ENCODE measurements around the gene ARHGAP8.

DNA sequence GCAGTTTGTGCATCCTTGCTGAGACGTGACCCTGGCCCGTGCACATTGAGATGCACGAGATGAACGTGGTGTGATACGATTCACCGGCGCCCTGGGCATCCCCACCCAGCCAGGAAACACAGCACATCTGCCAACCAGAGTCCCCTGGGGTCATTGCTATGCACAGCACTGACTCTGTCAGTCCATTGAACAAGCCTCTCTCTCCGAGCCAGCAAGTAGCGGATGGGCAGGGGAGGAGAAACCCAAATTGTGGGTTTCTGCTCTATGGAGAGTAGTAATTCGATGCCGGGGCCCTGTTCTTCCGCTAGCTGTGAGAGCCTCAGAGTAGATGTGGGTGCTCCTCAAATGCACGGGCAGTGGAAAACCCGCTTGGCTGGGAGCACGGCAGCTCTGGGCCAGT lies 85.1 kb downstream of the ARHGAP8 start:
- TF ChIP-seq KLF16 (CRISPR knock-in tag; IDR thresholded peaks at IDR 0.05) (no peak), ADNP (CRISPR knock-in tag; IDR thresholded peaks at IDR 0.05) (no peak), RAD51 (IDR thresholded peaks at IDR 0.05; ENCODE audit: borderline replicate concordance) (no peak), KLF6 (CRISPR knock-in tag; IDR thresholded peaks at IDR 0.05) (no peak), CBFB (CRISPR knock-in tag; IDR thresholded peaks at IDR 0.05) (no peak), POLR2A (IDR thresholded peaks at IDR 0.05; ENCODE audit: insufficient read depth in 1 of 2, low read depth in 2 of 2, low read length in 2 of 2) (no peak), YY1 (IDR thresholded peaks at IDR 0.05; ENCODE audit: insufficient read depth, insufficient replicate concordance, low read depth, low read length) (no peak), ZNF777 (CRISPR knock-in tag; IDR thresholded peaks at IDR 0.05) (no peak)
- TF ChIP-seq, protein P1, sequence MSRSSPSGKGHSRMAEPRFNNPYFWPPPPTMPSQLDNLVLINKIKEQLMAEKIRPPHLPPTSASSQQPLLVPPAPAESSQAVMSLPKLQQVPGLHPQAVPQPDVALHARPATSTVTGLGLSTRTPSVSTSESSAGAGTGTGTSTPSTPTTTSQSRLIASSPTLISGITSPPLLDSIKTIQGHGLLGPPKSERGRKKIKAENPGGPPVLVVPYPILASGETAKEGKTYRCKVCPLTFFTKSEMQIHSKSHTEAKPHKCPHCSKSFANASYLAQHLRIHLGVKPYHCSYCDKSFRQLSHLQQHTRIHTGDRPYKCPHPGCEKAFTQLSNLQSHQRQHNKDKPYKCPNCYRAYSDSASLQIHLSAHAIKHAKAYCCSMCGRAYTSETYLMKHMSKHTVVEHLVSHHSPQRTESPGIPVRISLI (CRISPR knock-in tag; IDR thresholded peaks at IDR 0.05; ENCODE audit: borderline replicate concordance): no peak
- TF ChIP-seq, protein P2, sequence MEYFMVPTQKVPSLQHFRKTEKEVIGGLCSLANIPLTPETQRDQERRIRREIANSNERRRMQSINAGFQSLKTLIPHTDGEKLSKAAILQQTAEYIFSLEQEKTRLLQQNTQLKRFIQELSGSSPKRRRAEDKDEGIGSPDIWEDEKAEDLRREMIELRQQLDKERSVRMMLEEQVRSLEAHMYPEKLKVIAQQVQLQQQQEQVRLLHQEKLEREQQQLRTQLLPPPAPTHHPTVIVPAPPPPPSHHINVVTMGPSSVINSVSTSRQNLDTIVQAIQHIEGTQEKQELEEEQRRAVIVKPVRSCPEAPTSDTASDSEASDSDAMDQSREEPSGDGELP (IDR thresholded peaks at IDR 0.05; ENCODE audit: borderline replicate concordance, low read depth): no peak
- TF ChIP-seq, protein P3, sequence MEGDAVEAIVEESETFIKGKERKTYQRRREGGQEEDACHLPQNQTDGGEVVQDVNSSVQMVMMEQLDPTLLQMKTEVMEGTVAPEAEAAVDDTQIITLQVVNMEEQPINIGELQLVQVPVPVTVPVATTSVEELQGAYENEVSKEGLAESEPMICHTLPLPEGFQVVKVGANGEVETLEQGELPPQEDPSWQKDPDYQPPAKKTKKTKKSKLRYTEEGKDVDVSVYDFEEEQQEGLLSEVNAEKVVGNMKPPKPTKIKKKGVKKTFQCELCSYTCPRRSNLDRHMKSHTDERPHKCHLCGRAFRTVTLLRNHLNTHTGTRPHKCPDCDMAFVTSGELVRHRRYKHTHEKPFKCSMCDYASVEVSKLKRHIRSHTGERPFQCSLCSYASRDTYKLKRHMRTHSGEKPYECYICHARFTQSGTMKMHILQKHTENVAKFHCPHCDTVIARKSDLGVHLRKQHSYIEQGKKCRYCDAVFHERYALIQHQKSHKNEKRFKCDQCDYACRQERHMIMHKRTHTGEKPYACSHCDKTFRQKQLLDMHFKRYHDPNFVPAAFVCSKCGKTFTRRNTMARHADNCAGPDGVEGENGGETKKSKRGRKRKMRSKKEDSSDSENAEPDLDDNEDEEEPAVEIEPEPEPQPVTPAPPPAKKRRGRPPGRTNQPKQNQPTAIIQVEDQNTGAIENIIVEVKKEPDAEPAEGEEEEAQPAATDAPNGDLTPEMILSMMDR (CRISPR knock-in tag; IDR thresholded peaks at IDR 0.05): no peak
- TF ChIP-seq, protein P4, sequence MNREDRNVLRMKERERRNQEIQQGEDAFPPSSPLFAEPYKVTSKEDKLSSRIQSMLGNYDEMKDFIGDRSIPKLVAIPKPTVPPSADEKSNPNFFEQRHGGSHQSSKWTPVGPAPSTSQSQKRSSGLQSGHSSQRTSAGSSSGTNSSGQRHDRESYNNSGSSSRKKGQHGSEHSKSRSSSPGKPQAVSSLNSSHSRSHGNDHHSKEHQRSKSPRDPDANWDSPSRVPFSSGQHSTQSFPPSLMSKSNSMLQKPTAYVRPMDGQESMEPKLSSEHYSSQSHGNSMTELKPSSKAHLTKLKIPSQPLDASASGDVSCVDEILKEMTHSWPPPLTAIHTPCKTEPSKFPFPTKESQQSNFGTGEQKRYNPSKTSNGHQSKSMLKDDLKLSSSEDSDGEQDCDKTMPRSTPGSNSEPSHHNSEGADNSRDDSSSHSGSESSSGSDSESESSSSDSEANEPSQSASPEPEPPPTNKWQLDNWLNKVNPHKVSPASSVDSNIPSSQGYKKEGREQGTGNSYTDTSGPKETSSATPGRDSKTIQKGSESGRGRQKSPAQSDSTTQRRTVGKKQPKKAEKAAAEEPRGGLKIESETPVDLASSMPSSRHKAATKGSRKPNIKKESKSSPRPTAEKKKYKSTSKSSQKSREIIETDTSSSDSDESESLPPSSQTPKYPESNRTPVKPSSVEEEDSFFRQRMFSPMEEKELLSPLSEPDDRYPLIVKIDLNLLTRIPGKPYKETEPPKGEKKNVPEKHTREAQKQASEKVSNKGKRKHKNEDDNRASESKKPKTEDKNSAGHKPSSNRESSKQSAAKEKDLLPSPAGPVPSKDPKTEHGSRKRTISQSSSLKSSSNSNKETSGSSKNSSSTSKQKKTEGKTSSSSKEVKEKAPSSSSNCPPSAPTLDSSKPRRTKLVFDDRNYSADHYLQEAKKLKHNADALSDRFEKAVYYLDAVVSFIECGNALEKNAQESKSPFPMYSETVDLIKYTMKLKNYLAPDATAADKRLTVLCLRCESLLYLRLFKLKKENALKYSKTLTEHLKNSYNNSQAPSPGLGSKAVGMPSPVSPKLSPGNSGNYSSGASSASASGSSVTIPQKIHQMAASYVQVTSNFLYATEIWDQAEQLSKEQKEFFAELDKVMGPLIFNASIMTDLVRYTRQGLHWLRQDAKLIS (CRISPR knock-in tag; IDR thresholded peaks at IDR 0.05): no peak
